Heart right ventricle (tissue), 16 donors: ENCODE results near the gene PLCXD1. TPM values are rescaled to one million over a fixed set of nuclear protein-coding genes. Genes with fewer than 3 reads are reported as not detected.

Source experiments
- ATAC-seq, 8 donors: fragments of 200-7000 bp; cut with Tn5 transposase; one replicate each; pipeline ENCODE4 v1.9.1; 2020; ENCODE audit warnings: mild to moderate bottlenecking in 8 of 8, moderate library complexity in 8 of 8, moderate number of reproducible peaks in 1 of 8
- DNase-seq, 2 donors: peaks; one replicate each; pipeline ENCODE4 v3.0.0-alpha.2; 2020
- H3K27ac ChIP-seq, 10 donors: fragments of 200-600 bp; sonication (generic) in 2 of 10; one replicate each; pipeline versions ENCODE4 v1.5.0 to v1.8.0; 2020 to 2022; ENCODE audit warnings: mild to moderate bottlenecking in 3 of 10
- H3K27me3 ChIP-seq, 7 donors: fragments of 200-600 bp; one replicate each; pipeline ENCODE4 v1.8.0; 2021 to 2022; ENCODE audit warnings: mild to moderate bottlenecking in 2 of 7
- H3K36me3 ChIP-seq, 9 donors: fragments of 200-600 bp; sonication (generic) in 1 of 9; one replicate each; pipeline versions ENCODE4 v1.5.0 to v1.8.0; 2020 to 2022; ENCODE audit warnings: mild to moderate bottlenecking in 2 of 9
- H3K4me1 ChIP-seq, 9 donors: fragments of 200-600 bp; sonication (generic) in 1 of 9; one replicate each; pipeline versions ENCODE4 v1.5.0 to v1.8.0; 2020 to 2022; ENCODE audit warnings: mild to moderate bottlenecking in 4 of 9
- H3K4me3 ChIP-seq, 10 donors: fragments of 200-600 bp; sonication (generic) in 2 of 10; one replicate each; pipeline versions ENCODE4 v1.5.0 to v1.8.0; 2020 to 2022; ENCODE audit warnings: mild to moderate bottlenecking in 7 of 10, moderate library complexity in 2 of 10
- H3K9me3 ChIP-seq, 11 donors: fragments of 200-600 bp in 10 of 11; sonication (generic) in 2 of 11; one replicate each; pipeline versions ENCODE4 v1.5.0 to v1.8.0; 2013 to 2022; ENCODE audit warnings: mild to moderate bottlenecking in 2 of 11, control low read depth in 1 of 11, moderate library complexity in 1 of 11
- WGBS, 2 donors: extraction: QIAGEN DNeasy Blood & Tissue Kit; methylation state at CpG; one replicate each; pipeline ENCODE4 v1.1.7; 2013; ENCODE audit warnings: inconsistent platforms in 1 of 2; 5-methylcytosine and 5-hydroxymethylcytosine counted together
- intact Hi-C, 10 donors: fragments of 100-400 bp; cut with DNase I; formaldehyde crosslinking; loops; one replicate each; pipeline versions ENCODE4 v1.11.1 to v1.14.2; 2022
- polyA plus RNA-seq, 2 donors: library from polyadenylated mRNA; stranded (reverse); fragments of 200-250 nt; gene quantifications; one replicate each; pipeline ENCODE4 v1.2.3, GENCODE V29; 2013
- total RNA-seq, 10 donors: library from RNA; stranded (reverse); fragmentation: NEBNext Ultra II Directional in 3 of 10; extraction: Animal tissue kit (Norgen Biotek cat#: 25700) in 3 of 10; gene quantifications; one replicate each; pipeline versions ENCODE4 v1.2.1 to v1.2.4, GENCODE V29; 2021 to 2023
- TF ChIP-seq, protein P1 (sequence below), 9 donors: fragments of 200-600 bp; sonication (generic) in 2 of 9; IDR thresholded peaks; one replicate each; pipeline versions ENCODE4 v1.5.0 to v1.8.0; 2021 to 2022; ENCODE audit warnings: antibody characterized with exemption in 9 of 9, mild to moderate bottlenecking in 5 of 9, moderate library complexity in 1 of 9
- donor health status: Arrhythmogenic right ventricular cardiomyopathy.
- donor health status: ischemic (EF 13 %, LVEDD 7.1; RV severe dilation, severe dysfunction).
- donor health status: healthy with polysubstance abuse.
- donor health status: DM: no; HTN: yes; CAD: no.
- donor health status: DM: no; HTN: no; CAD: no.
- donor health status: ischemic (EF 25% LVEDD 6.9; RV normal size, moderate dysfunction).
- donor health status: ischemic (EF 25% LVEDD 5.7; RV mildly dilated, moderate dysfunction).
- donor health status: healthy.
- donor health status: DM: yes; HTN: yes; CAD: no.
- donor health status: Ischemic cardiomyopathy.
- donor health status: ischemic (EF 35%, LVEDD 5.7; RV mildly dilated, moderate dysfunction).
- donor health status: nonischemic (EF 11% LVEDD 7.7; RV severe dilation, severe dysfunction).
- donor health status: DM: yes; HTN: yes; CAD: no.
- donor health status: PGD.
- donor health status: ischemic (EF 29% LVEDD 5.4; RV normal size, mild dysfunction).
- donor health status: nonischemic (EF 23%, LVEDD 6.1; RV moderate dilation, normal function).

PLCXD1 gene
- total and polyA plus RNA-seq, 12 donors, result 1.9 to 19.9 (median 2.8) TPM

DNA sequence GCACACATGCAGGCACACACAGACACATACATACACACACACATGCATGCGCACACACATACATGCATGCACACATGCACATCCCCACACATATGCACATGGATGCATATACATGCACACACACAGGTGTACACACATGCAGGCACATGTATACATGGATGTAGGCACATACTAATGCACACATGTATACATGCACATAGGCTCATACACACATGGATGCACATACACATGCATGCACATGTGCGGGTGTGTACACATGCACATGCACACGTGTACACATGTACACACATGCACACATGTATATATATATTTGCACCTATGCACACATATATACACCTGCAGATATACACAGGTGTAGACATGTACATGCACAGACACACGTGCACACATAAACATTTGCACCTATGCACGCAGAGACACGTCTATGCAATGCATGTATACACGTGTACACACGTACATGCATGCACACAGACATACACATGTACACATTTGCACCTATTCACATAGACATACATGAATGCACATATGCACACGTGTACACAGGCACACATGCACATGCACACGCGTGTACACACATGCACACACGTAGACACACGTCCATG is 4.0 kb downstream of the PLCXD1 start:
- TF ChIP-seq, protein P1, sequence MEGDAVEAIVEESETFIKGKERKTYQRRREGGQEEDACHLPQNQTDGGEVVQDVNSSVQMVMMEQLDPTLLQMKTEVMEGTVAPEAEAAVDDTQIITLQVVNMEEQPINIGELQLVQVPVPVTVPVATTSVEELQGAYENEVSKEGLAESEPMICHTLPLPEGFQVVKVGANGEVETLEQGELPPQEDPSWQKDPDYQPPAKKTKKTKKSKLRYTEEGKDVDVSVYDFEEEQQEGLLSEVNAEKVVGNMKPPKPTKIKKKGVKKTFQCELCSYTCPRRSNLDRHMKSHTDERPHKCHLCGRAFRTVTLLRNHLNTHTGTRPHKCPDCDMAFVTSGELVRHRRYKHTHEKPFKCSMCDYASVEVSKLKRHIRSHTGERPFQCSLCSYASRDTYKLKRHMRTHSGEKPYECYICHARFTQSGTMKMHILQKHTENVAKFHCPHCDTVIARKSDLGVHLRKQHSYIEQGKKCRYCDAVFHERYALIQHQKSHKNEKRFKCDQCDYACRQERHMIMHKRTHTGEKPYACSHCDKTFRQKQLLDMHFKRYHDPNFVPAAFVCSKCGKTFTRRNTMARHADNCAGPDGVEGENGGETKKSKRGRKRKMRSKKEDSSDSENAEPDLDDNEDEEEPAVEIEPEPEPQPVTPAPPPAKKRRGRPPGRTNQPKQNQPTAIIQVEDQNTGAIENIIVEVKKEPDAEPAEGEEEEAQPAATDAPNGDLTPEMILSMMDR (IDR thresholded peaks at IDR 0.05), result no peak
- no peak for ATAC-seq

DNA sequence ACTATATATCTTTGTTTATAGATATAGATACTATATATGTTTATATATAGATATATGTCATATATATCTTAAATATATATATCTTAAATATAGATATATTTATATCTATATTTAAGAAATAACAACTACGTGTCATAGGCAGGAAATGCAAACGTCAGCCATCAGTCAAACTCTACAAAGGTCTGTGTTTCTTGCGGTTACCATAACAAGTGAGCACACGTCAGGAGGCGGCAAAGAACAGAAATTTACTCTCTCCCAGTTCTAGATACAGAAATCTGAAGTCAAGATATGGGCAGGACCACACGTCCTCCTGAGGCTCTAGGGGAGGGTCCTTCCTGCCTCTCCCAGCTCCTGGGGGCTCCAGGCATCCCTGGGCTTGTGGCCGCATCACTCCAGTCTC is 6.5 kb downstream of the PLCXD1 start:
- H3K36me3 ChIP-seq, result peaks cover 0 to 56% (median 11%) of the 10 kb centered on the region in 9 donors
- H3K27ac ChIP-seq, result no peak overlapping the region
- H3K9me3 ChIP-seq, result no peaks in the 10 kb centered on the region
- WGBS, 2 donors, result 93% methylated on average over 7 of the region's 7 CpGs
- no peak for ATAC-seq
- H3K4me3 ChIP-seq, result no peak overlapping the region
- H3K4me1 ChIP-seq, result peaks cover 0 to 6% (median 0%) of the 10 kb centered on the region in 9 donors
- H3K27me3 ChIP-seq, result no peaks in the 10 kb centered on the region
- TF ChIP-seq, protein P1 (IDR thresholded peaks at IDR 0.05), result no peak
- no peak for DNase-seq
- intact Hi-C loops, result no loop called here

More for the DNA sequence above, 4.0 kb downstream of the PLCXD1 start:
- peaks cover 0 to 34% (median 11%) of the 10 kb centered on the region in 9 donors for H3K36me3 ChIP-seq
- peaks cover 0 to 17% (median 2%) of the 10 kb centered on the region in 9 donors for H3K4me1 ChIP-seq
- intact Hi-C loops, result no loop called here
- no peaks in the 10 kb centered on the region for H3K9me3 ChIP-seq
- H3K27ac ChIP-seq, result no peak overlapping the region
- H3K4me3 ChIP-seq, result no peak overlapping the region
- no peaks in the 10 kb centered on the region for H3K27me3 ChIP-seq
- no peak for DNase-seq
- 96% methylated on average over 13 of the region's 13 CpGs for WGBS, 2 donors

DNA sequence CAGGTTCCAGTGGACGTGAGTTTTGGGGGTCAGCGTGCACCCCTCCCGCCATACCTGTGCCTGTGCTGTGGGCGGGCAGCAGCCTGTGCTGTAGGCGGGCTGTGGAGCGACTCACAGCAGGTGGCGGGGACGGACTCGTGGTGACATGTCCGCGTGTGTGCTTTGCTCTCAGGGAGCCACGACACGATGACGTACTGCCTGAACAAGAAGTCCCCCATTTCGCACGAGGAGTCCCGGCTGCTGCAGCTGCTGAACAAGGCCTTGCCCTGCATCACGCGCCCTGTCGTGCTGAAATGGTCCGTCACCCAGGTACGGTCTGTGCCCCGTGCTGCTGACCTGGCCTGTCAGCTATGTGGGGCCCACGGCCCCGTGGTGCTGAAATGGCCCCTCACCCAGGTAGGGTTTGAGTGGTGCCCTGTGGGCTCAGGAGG is 7.4 kb downstream of the PLCXD1 start:
- Histone ChIP-seq H3K4me1 (peaks cover 0 to 5% (median 0%) of the 10 kb centered on the region in 9 donors), H3K27me3 (no peaks in the 10 kb centered on the region), H3K36me3 (peaks cover 0 to 65% (median 19%) of the 10 kb centered on the region in 9 donors), H3K4me3 (no peak overlapping the region), H3K9me3 (peaks cover 0 to 6% (median 0%) of the 10 kb centered on the region in 11 donors), H3K27ac (no peak overlapping the region)
- WGBS, 2 donors, result 97% methylated on average over 25 of the region's 25 CpGs
- ATAC-seq (no peak), DNase-seq (no peak)
- intact Hi-C loops, result no loop called here
- TF ChIP-seq, protein P1 (IDR thresholded peaks at IDR 0.05), result no peak

DNA sequence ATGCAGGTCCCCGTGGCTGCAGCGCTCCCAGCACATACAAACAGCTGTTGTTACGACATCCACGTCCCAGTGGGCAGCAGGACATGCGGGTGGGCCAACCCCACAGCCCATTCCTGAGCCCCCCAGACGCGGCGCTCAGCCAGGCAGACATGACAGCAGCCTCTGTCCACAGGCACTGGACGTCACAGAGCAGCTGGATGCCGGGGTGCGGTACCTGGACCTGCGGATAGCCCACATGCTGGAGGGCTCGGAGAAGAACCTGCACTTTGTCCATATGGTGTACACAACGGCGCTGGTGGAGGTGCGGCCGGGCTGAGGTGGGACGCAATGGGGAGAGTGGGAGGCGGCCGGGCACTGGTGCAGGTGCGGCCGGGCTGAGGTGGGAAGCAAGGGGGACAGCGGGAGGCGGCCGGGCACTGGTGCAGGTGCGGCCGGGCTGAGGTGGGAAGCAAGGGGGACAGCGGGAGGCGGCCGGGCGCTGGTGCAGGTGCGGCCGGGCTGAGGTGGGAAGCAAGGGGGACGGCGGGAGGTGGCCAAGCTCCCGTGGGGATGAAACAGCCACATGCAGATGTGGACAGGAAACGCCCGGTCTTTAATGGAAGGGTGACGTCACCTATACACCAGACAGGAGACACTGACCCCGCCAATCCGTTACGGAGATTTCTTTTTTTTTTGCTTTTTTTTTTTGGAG is 9.4 kb downstream of the PLCXD1 start:
- no peak for ATAC-seq
- Histone ChIP-seq H3K4me1 (no peaks in the 10 kb centered on the region), H3K27ac (no peak overlapping the region), H3K9me3 (peaks cover 0 to 7% (median 0%) of the 10 kb centered on the region in 11 donors), H3K4me3 (no peak overlapping the region), H3K36me3 (peaks cover 0 to 70% (median 21%) of the 10 kb centered on the region in 9 donors), H3K27me3 (no peaks in the 10 kb centered on the region)
- WGBS, 2 donors, result 94 to 96% methylated on average over 37 to 42 of the region's 42 CpGs
- TF ChIP-seq, protein P1 (IDR thresholded peaks at IDR 0.05), result no peak
- intact Hi-C loops, result no loop called here
- DNase-seq, result no peak
